HEK293 (cell line): Measurements from ENCODE around the gene CPT1A.
A peak's percentile ranks its signal among the peaks of the same experiment; 100 is the strongest.

Source experiments
- BCL11B ChIP-seq: fragments of 450-650 bp; formaldehyde crosslinking; IDR thresholded peaks from 2 replicates; pipeline ENCODE4 v1.5.1; 2016; ENCODE audit warnings: low read depth, missing biosample characterization, missing genetic modification characterization
- SCRT2 ChIP-seq: fragments of 450-650 bp; formaldehyde crosslinking; IDR thresholded peaks from 2 replicates; pipeline ENCODE4 v1.5.1; 2016; ENCODE audit warnings: missing biosample characterization, missing genetic modification characterization
- SETDB1 ChIP-seq: IDR thresholded peaks from one replicate; pipeline ENCODE4 v1.6.1; 2017; ENCODE audit warnings: mild to moderate bottlenecking, low read length, moderate library complexity, mixed read lengths; ENCODE audit not compliant: insufficient read length
- TRIM28 ChIP-seq: IDR thresholded peaks from 2 replicates; pipeline ENCODE4 v1.6.1; 2011; ENCODE audit warnings: low read length, control low read depth, borderline replicate concordance
- ZBTB17 ChIP-seq: fragments of 450-650 bp; formaldehyde crosslinking; IDR thresholded peaks from 2 replicates; pipeline ENCODE4 v1.5.1; 2016; ENCODE audit warnings: missing biosample characterization, missing genetic modification characterization
- ZBTB20 ChIP-seq: fragments of 450-650 bp; formaldehyde crosslinking; IDR thresholded peaks from 2 replicates; pipeline ENCODE4 v1.5.1; 2016; ENCODE audit warnings: missing biosample characterization, missing genetic modification characterization
- ZBTB7A ChIP-seq: fragments of 450-650 bp; formaldehyde crosslinking; IDR thresholded peaks from 2 replicates; pipeline ENCODE4 v1.5.1; 2016; ENCODE audit warnings: low read depth, missing biosample characterization, missing genetic modification characterization
- ZFP37 ChIP-seq: fragments of 450-650 bp; formaldehyde crosslinking; IDR thresholded peaks from 2 replicates; pipeline ENCODE4 v1.5.1; 2016; ENCODE audit warnings: missing biosample characterization, missing genetic modification characterization
- ZNF133 ChIP-seq: fragments of 450-650 bp; formaldehyde crosslinking; IDR thresholded peaks from 2 replicates; pipeline ENCODE4 v1.5.1; 2016; ENCODE audit warnings: missing biosample characterization, missing genetic modification characterization
- ZNF157 ChIP-seq: fragments of 450-650 bp; formaldehyde crosslinking; IDR thresholded peaks from 2 replicates; pipeline ENCODE4 v1.5.1; 2016; ENCODE audit warnings: missing biosample characterization, missing genetic modification characterization
- ZNF221 ChIP-seq: fragments of 450-650 bp; formaldehyde crosslinking; IDR thresholded peaks from 2 replicates; pipeline ENCODE4 v1.5.1; 2017; ENCODE audit warnings: missing biosample characterization, missing genetic modification characterization, borderline replicate concordance
- ZNF223 ChIP-seq: fragments of 450-650 bp; formaldehyde crosslinking; IDR thresholded peaks from 2 replicates; pipeline ENCODE4 v1.5.1; 2016; ENCODE audit warnings: missing biosample characterization, missing genetic modification characterization
- ZNF248 ChIP-seq: fragments of 450-650 bp; formaldehyde crosslinking; IDR thresholded peaks from 2 replicates; pipeline ENCODE4 v1.5.1; 2017; ENCODE audit warnings: missing biosample characterization, missing genetic modification characterization
- ZNF335 ChIP-seq: fragments of 450-650 bp; formaldehyde crosslinking; conservative IDR thresholded peaks from 2 replicates; pipeline ENCODE4 v1.5.1; 2016; ENCODE audit warnings: missing biosample characterization, missing genetic modification characterization
- ZNF366 ChIP-seq: fragments of 450-650 bp; formaldehyde crosslinking; conservative IDR thresholded peaks from 2 replicates; pipeline ENCODE4 v1.5.1; 2016; ENCODE audit warnings: missing biosample characterization, missing genetic modification characterization
- ZNF473 ChIP-seq: fragments of 450-650 bp; formaldehyde crosslinking; IDR thresholded peaks from 2 replicates; pipeline ENCODE4 v1.5.1; 2017; ENCODE audit warnings: missing biosample characterization, missing genetic modification characterization
- ZNF514 ChIP-seq: fragments of 450-650 bp; formaldehyde crosslinking; IDR thresholded peaks from 2 replicates; pipeline ENCODE4 v1.5.1; 2016; ENCODE audit warnings: missing biosample characterization, missing genetic modification characterization
- ZNF521 ChIP-seq: fragments of 450-650 bp; formaldehyde crosslinking; IDR thresholded peaks from 2 replicates; pipeline ENCODE4 v1.5.1; 2017; ENCODE audit warnings: missing biosample characterization, mild to moderate bottlenecking, missing genetic modification characterization
- ZNF558 ChIP-seq: fragments of 450-650 bp; formaldehyde crosslinking; IDR thresholded peaks from 2 replicates; pipeline ENCODE4 v1.5.1; 2016; ENCODE audit warnings: missing biosample characterization, missing genetic modification characterization
- ZNF560 ChIP-seq: fragments of 450-650 bp; formaldehyde crosslinking; IDR thresholded peaks from 2 replicates; pipeline ENCODE4 v1.5.1; 2017; ENCODE audit warnings: missing biosample characterization, missing genetic modification characterization, borderline replicate concordance
- ZNF660 ChIP-seq: fragments of 450-650 bp; IDR thresholded peaks from 2 replicates; pipeline ENCODE4 v1.5.1; 2018; ENCODE audit warnings: missing biosample characterization, mild to moderate bottlenecking, missing genetic modification characterization
- ZNF677 ChIP-seq: fragments of 450-650 bp; IDR thresholded peaks from 2 replicates; pipeline ENCODE4 v1.5.0; 2018; ENCODE audit warnings: missing biosample characterization, mild to moderate bottlenecking, missing genetic modification characterization, moderate library complexity
- ZNF837 ChIP-seq: fragments of 450-650 bp; formaldehyde crosslinking; IDR thresholded peaks from 2 replicates; pipeline ENCODE4 v1.5.1; 2016; ENCODE audit warnings: missing biosample characterization, missing genetic modification characterization
- ZSCAN30 ChIP-seq: fragments of 450-650 bp; IDR thresholded peaks from 2 replicates; pipeline ENCODE4 v1.5.1; 2018; ENCODE audit warnings: missing biosample characterization, mild to moderate bottlenecking, missing genetic modification characterization, moderate library complexity
- TF ChIP-seq, protein P1 (sequence below): fragments of 450-650 bp; formaldehyde crosslinking; IDR thresholded peaks from 2 replicates; pipeline ENCODE4 v1.5.1; 2016; ENCODE audit warnings: missing biosample characterization, missing genetic modification characterization
- TF ChIP-seq, protein P2 (sequence below): fragments of 450-650 bp; formaldehyde crosslinking; IDR thresholded peaks from 2 replicates; pipeline ENCODE4 v1.5.1; 2016; ENCODE audit warnings: missing biosample characterization, missing genetic modification characterization
- TF ChIP-seq, protein P3 (sequence below): fragments of 450-650 bp; formaldehyde crosslinking; conservative IDR thresholded peaks from 2 replicates; pipeline ENCODE4 v1.5.1; 2016; ENCODE audit warnings: low read depth, missing biosample characterization, missing genetic modification characterization
- TF ChIP-seq, protein P4 (sequence below): fragments of 450-650 bp; formaldehyde crosslinking; IDR thresholded peaks from 2 replicates; pipeline ENCODE4 v1.5.1; 2016; ENCODE audit warnings: missing biosample characterization, missing genetic modification characterization
- TF ChIP-seq, protein P5 (sequence below): fragments of 450-650 bp; formaldehyde crosslinking; IDR thresholded peaks from 2 replicates; pipeline ENCODE4 v1.5.1; 2016; ENCODE audit warnings: missing biosample characterization, missing genetic modification characterization

The CPT1A gene

GRCh38 chr11:68839054-68839865 is 2.5 kb downstream of the CPT1A start (continued):
- TF ChIP-seq, protein P1, sequence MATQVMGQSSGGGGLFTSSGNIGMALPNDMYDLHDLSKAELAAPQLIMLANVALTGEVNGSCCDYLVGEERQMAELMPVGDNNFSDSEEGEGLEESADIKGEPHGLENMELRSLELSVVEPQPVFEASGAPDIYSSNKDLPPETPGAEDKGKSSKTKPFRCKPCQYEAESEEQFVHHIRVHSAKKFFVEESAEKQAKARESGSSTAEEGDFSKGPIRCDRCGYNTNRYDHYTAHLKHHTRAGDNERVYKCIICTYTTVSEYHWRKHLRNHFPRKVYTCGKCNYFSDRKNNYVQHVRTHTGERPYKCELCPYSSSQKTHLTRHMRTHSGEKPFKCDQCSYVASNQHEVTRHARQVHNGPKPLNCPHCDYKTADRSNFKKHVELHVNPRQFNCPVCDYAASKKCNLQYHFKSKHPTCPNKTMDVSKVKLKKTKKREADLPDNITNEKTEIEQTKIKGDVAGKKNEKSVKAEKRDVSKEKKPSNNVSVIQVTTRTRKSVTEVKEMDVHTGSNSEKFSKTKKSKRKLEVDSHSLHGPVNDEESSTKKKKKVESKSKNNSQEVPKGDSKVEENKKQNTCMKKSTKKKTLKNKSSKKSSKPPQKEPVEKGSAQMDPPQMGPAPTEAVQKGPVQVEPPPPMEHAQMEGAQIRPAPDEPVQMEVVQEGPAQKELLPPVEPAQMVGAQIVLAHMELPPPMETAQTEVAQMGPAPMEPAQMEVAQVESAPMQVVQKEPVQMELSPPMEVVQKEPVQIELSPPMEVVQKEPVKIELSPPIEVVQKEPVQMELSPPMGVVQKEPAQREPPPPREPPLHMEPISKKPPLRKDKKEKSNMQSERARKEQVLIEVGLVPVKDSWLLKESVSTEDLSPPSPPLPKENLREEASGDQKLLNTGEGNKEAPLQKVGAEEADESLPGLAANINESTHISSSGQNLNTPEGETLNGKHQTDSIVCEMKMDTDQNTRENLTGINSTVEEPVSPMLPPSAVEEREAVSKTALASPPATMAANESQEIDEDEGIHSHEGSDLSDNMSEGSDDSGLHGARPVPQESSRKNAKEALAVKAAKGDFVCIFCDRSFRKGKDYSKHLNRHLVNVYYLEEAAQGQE (tag by site-specific recombination), result no peak
- TF ChIP-seq SCRT2 (tag by site-specific recombination), result no peak
- TF ChIP-seq ZNF837 (tag by site-specific recombination), result no peak
- no peak for TF ChIP-seq ZNF560 (tag by site-specific recombination)
- TF ChIP-seq ZBTB7A (tag by site-specific recombination), result no peak
- TF ChIP-seq BCL11B (tag by site-specific recombination), result no peak
- TF ChIP-seq ZNF221 (tag by site-specific recombination), result no peak
- TF ChIP-seq ZSCAN30, result no peak
- no peak for TF ChIP-seq ZNF223
- TF ChIP-seq ZNF677 (tag by site-specific recombination), result no peak
- TF ChIP-seq, protein P2, sequence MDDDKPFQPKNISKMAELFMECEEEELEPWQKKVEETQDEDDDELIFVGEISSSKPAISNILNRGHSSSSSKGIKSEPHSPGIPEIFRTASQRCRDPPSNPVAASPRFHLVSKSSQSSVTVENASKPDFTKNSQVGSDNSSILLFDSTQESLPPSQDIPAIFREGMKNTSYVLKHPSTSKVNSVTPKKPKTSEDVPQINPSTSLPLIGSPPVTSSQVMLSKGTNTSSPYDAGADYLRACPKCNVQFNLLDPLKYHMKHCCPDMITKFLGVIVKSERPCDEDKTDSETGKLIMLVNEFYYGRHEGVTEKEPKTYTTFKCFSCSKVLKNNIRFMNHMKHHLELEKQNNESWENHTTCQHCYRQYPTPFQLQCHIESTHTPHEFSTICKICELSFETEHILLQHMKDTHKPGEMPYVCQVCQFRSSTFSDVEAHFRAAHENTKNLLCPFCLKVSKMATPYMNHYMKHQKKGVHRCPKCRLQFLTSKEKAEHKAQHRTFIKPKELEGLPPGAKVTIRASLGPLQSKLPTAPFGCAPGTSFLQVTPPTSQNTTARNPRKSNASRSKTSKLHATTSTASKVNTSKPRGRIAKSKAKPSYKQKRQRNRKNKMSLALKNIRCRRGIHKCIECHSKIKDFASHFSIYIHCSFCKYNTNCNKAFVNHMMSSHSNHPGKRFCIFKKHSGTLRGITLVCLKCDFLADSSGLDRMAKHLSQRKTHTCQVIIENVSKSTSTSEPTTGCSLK, result no peak
- TF ChIP-seq ZNF248 (tag by site-specific recombination), result no peak
- TF ChIP-seq ZBTB17, result peak; percentile 61
- TF ChIP-seq ZNF514 (tag by site-specific recombination), result no peak
- TF ChIP-seq, protein P3, sequence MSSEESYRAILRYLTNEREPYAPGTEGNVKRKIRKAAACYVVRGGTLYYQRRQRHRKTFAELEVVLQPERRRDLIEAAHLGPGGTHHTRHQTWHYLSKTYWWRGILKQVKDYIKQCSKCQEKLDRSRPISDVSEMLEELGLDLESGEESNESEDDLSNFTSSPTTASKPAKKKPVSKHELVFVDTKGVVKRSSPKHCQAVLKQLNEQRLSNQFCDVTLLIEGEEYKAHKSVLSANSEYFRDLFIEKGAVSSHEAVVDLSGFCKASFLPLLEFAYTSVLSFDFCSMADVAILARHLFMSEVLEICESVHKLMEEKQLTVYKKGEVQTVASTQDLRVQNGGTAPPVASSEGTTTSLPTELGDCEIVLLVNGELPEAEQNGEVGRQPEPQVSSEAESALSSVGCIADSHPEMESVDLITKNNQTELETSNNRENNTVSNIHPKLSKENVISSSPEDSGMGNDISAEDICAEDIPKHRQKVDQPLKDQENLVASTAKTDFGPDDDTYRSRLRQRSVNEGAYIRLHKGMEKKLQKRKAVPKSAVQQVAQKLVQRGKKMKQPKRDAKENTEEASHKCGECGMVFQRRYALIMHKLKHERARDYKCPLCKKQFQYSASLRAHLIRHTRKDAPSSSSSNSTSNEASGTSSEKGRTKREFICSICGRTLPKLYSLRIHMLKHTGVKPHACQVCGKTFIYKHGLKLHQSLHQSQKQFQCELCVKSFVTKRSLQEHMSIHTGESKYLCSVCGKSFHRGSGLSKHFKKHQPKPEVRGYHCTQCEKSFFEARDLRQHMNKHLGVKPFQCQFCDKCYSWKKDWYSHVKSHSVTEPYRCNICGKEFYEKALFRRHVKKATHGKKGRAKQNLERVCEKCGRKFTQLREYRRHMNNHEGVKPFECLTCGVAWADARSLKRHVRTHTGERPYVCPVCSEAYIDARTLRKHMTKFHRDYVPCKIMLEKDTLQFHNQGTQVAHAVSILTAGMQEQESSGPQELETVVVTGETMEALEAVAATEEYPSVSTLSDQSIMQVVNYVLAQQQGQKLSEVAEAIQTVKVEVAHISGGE (tag by site-specific recombination), result peak; percentile 77
- no peak for TF ChIP-seq TRIM28
- no peak for TF ChIP-seq ZFP37 (tag by site-specific recombination)
- TF ChIP-seq ZNF366, result 0 out of 2 replicates have a peak, but pooled peaks have one; percentile 12
- no peak for TF ChIP-seq ZNF521 (tag by site-specific recombination)
- TF ChIP-seq, protein P4, sequence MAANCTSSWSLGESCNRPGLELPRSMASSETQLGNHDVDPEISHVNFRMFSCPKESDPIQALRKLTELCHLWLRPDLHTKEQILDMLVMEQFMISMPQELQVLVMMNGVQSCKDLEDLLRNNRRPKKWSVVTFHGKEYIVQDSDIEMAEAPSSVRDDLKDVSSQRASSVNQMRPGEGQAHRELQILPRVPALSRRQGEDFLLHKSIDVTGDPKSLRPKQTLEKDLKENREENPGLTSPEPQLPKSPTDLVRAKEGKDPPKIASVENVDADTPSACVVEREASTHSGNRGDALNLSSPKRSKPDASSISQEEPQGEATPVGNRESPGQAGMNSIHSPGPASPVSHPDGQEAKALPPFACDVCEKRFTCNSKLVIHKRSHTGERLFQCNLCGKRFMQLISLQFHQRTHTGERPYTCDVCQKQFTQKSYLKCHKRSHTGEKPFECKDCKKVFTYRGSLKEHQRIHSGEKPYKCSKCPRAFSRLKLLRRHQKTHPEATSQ (tag by site-specific recombination), result no peak
- TF ChIP-seq ZNF133 (tag by site-specific recombination), result no peak
- TF ChIP-seq ZNF157, result no peak
- TF ChIP-seq ZNF335 (tag by site-specific recombination), result peak; percentile 59
- no peak for TF ChIP-seq ZNF473
- TF ChIP-seq, protein P5, sequence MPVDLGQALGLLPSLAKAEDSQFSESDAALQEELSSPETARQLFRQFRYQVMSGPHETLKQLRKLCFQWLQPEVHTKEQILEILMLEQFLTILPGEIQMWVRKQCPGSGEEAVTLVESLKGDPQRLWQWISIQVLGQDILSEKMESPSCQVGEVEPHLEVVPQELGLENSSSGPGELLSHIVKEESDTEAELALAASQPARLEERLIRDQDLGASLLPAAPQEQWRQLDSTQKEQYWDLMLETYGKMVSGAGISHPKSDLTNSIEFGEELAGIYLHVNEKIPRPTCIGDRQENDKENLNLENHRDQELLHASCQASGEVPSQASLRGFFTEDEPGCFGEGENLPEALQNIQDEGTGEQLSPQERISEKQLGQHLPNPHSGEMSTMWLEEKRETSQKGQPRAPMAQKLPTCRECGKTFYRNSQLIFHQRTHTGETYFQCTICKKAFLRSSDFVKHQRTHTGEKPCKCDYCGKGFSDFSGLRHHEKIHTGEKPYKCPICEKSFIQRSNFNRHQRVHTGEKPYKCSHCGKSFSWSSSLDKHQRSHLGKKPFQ, result no peak
- peak; percentile 92 for TF ChIP-seq ZBTB20 (tag by site-specific recombination)
- no peak for TF ChIP-seq ZNF660
- TF ChIP-seq ZNF558 (tag by site-specific recombination), result no peak
- TF ChIP-seq SETDB1, result no peak
